Prostate gland (tissue), 2 donors: ENCODE results near the gene PKNOX2. TPM values are rescaled to one million over a fixed set of nuclear protein-coding genes. Genes with fewer than 3 reads are reported as not detected.

ENCODE experiments used
- DNase-seq: peaks from one replicate; pipeline ENCODE4 v3.0.0-alpha.2; 2019; ENCODE audit warnings: low spot score
- H3K27ac ChIP-seq, 2 donors: fragments of 200-600 bp; sonication (generic); 2 replicates each; pipeline ENCODE4 v1.5.1; 2017 to 2019
- H3K27me3 ChIP-seq: fragments of 200-600 bp; sonication (generic); replicated peaks from 2 replicates; pipeline ENCODE4 v1.5.1; 2019; ENCODE audit not compliant: insufficient read depth
- H3K36me3 ChIP-seq, 2 donors: fragments of 200-600 bp; sonication (generic); 1 replicate in 1 of 2; 2 replicates in 1 of 2; pipeline versions ENCODE4 v1.5.1 to v1.8.1; 2017 to 2019
- H3K4me1 ChIP-seq: fragments of 200-600 bp; sonication (generic); replicated peaks from 2 replicates; pipeline ENCODE4 v1.5.1; 2019
- H3K4me3 ChIP-seq, 2 donors: fragments of 200-600 bp; sonication (generic); 2 replicates each; pipeline ENCODE4 v1.5.1; 2017 to 2019
- H3K9me3 ChIP-seq: fragments of 200-600 bp; sonication (generic); 2 replicates; pipeline ENCODE4 v1.5.1; 2017
- POLR2A ChIP-seq: fragments of 450-650 bp; IDR thresholded peaks from one replicate; pipeline ENCODE4 v1.6.1; 2016; ENCODE audit warnings: antibody characterized with exemption, mild to moderate bottlenecking
- POLR2AphosphoS5 ChIP-seq: sonication (generic); formaldehyde crosslinking; IDR thresholded peaks from one replicate; pipeline ENCODE4 v1.6.1; 2017; ENCODE audit warnings: antibody characterized with exemption
- WGBS: methylation state at CpG from one replicate; pipeline ENCODE4 v1.1.5; 2018; 5-methylcytosine and 5-hydroxymethylcytosine counted together
- intact Hi-C: fragments of 100-400 bp; cut with DNase I; formaldehyde crosslinking; loops from one replicate; pipeline ENCODE4 v1.14.2; 2022
- total RNA-seq, 2 donors: library from RNA; depleted of rRNA; stranded (reverse); fragments of >200 nt; gene quantifications; one replicate each; pipeline ENCODE4 v1.1.0, GENCODE V29; 2016
- TF ChIP-seq, protein P1 (sequence below), 4 experiments: fragments of 200-600 bp in 2 of 4; fragments of 450-650 bp in 2 of 4; sonication (generic) in 2 of 4; IDR thresholded peaks; 1 replicate in 3 of 4; 2 replicates in 1 of 4; pipeline ENCODE4 v1.5.1; 2016 to 2019; ENCODE audit warnings: antibody characterized with exemption in 4 of 4, mild to moderate bottlenecking in 2 of 4, moderate library complexity in 2 of 4

Gene PKNOX2
- total RNA-seq, 2 donors from 2014 or later: 12.3 to 14.7 TPM

GRCh38 chr11:125236072-125236825, 71.7 kb downstream of the PKNOX2 start:
- Histone ChIP-seq H3K9me3 (no peaks in the 10 kb centered on the region), H3K4me1 (no peaks in the 10 kb centered on the region), H3K27ac (no peak overlapping the region), H3K36me3 (no peaks in the 10 kb centered on the region), H3K4me3 (no peak overlapping the region), H3K27me3 (no peaks in the 10 kb centered on the region)
- no peak for DNase-seq
- 65% methylated on average over 24 of the region's 24 CpGs for WGBS
- intact Hi-C loops: no loop called here
- TF ChIP-seq, protein P1, sequence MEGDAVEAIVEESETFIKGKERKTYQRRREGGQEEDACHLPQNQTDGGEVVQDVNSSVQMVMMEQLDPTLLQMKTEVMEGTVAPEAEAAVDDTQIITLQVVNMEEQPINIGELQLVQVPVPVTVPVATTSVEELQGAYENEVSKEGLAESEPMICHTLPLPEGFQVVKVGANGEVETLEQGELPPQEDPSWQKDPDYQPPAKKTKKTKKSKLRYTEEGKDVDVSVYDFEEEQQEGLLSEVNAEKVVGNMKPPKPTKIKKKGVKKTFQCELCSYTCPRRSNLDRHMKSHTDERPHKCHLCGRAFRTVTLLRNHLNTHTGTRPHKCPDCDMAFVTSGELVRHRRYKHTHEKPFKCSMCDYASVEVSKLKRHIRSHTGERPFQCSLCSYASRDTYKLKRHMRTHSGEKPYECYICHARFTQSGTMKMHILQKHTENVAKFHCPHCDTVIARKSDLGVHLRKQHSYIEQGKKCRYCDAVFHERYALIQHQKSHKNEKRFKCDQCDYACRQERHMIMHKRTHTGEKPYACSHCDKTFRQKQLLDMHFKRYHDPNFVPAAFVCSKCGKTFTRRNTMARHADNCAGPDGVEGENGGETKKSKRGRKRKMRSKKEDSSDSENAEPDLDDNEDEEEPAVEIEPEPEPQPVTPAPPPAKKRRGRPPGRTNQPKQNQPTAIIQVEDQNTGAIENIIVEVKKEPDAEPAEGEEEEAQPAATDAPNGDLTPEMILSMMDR (IDR thresholded peaks at IDR 0.05): no peak
- no peak for TF ChIP-seq POLR2AphosphoS5
- TF ChIP-seq POLR2A: no peak

DNA sequence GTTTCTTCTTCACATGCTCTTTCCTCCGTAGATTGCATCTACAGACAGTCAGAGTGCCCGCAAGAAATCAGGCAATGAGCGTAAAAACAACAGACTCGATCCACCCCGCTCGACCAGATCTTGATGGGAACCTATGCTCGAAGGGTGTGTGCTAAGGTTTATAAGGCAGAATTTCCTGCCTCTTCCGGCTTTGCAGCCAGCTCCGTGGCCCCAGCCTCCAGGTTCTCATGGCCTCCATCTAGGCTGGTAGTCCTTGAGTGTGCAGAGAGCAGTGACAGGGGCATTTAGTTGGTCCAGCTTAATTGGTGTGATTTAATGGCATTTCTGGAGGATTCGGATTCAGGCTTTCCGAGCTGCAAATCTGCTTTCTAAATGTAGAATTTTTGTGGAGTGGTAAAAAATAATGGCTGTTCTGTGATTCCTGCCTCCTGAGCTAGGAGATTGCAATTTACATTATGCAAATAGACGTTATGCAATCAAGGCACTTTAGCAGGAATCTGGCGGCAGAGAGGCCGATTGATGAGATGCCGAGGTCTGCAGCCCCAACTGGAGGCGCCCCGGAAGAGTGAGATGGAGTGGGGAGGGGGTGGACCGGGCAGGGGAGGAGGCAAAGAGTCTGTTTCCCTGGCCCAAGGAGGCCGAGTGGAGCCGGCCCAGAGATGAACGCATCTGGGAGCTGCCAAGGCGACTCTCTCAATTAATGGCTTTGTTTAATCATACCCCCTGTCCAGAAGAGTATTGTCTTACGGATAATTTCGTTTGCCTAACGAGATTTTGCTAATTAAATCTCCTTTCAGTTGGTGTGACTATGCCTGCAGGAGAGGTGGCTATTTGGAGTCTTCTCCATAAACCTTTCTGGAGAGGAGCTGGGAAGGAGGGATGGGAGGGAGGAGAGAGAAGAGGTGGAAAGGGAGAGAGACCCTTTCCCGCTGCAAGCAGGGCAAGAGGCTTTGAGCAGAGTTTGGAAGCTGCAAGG, 75.3 kb downstream of the PKNOX2 start:
- Histone ChIP-seq H3K4me3 (no peak overlapping the region), H3K9me3 (no peaks in the 10 kb centered on the region), H3K4me1 (no peaks in the 10 kb centered on the region), H3K27me3 (no peaks in the 10 kb centered on the region), H3K36me3 (no peaks in the 10 kb centered on the region), H3K27ac (no peak overlapping the region)
- TF ChIP-seq POLR2AphosphoS5 (no peak), POLR2A (no peak)
- TF ChIP-seq, protein P1 (IDR thresholded peaks at IDR 0.05): no peak
- DNase-seq: no peak
- WGBS: 74% methylated on average over 26 of the region's 26 CpGs
- intact Hi-C loops: no loop called here

GRCh38 chr11:125241104-125241503, 76.6 kb downstream of the PKNOX2 start:
- no peak for DNase-seq
- Histone ChIP-seq H3K4me3 (no peak overlapping the region), H3K4me1 (no peaks in the 10 kb centered on the region), H3K27ac (no peak overlapping the region), H3K9me3 (no peaks in the 10 kb centered on the region), H3K36me3 (no peaks in the 10 kb centered on the region), H3K27me3 (no peaks in the 10 kb centered on the region)
- intact Hi-C loops: no loop called here
- WGBS: 92% methylated on average over 5 of the region's 5 CpGs
- no peak for TF ChIP-seq POLR2A
- TF ChIP-seq, protein P1 (IDR thresholded peaks at IDR 0.05): no peak
- TF ChIP-seq POLR2AphosphoS5: no peak

- Histone ChIP-seq H3K4me3 (no peak overlapping the region), H3K9me3 (no peaks in the 10 kb centered on the region), H3K36me3 (no peaks in the 10 kb centered on the region), H3K27ac (no peak overlapping the region), H3K4me1 (no peaks in the 10 kb centered on the region), H3K27me3 (no peaks in the 10 kb centered on the region)
- TF ChIP-seq POLR2AphosphoS5 (no peak), POLR2A (no peak)
- TF ChIP-seq, protein P1 (IDR thresholded peaks at IDR 0.05): no peak
- DNase-seq: no peak
- 82% methylated on average over 11 of the region's 11 CpGs for WGBS
- intact Hi-C loops: no loop called here
These were observed 77.7 kb downstream of the PKNOX2 start for GRCh38 chr11:125242141-125242775.
